Adrenal gland (tissue), 5 donors: Measurements from ENCODE around the gene TBL3.

Experiments used
- CTCF ChIP-seq, 6 experiments: fragments of 450-650 bp in 4 of 6; fragments of 200-600 bp in 2 of 6; sonication (generic) in 1 of 6; IDR thresholded peaks; 1 replicate in 5 of 6; 2 replicates in 1 of 6; pipeline versions ENCODE4 v1.5.1 to v1.8.0; 2016 to 2021; ENCODE audit warnings: antibody characterized with exemption in 6 of 6, mild to moderate bottlenecking in 2 of 6, moderate library complexity in 1 of 6
- POLR2A ChIP-seq, 2 donors: fragments of 450-650 bp; IDR thresholded peaks; one replicate each; pipeline ENCODE4 v1.6.1; 2017; ENCODE audit warnings: antibody characterized with exemption in 2 of 2, mild to moderate bottlenecking in 2 of 2, moderate library complexity in 1 of 2
- donor health status: DM: no; HTN: no; CAD: no.

GRCh38 chr16:1963806-1964505, 7.9 kb upstream of the TBL3 start:
- TF ChIP-seq POLR2A (IDR thresholded peaks at IDR 0.05), result no peak
- TF ChIP-seq CTCF (IDR thresholded peaks at IDR 0.05), result peak in 2 of 6 experiments; percentile 20 to 26
